CD4-positive, alpha-beta T cell treated with Interleukin-6 at 100 ng/mL for 8 hours (primary cell): Measurements from ENCODE around the gene RNASEH2B.

Experiments used
- DNase-seq: peaks from one replicate; pipeline ENCODE4 v3.0.0-alpha.2; 2020; ENCODE audit warnings: mixed read lengths, low spot score

RNASEH2B gene

DNA sequence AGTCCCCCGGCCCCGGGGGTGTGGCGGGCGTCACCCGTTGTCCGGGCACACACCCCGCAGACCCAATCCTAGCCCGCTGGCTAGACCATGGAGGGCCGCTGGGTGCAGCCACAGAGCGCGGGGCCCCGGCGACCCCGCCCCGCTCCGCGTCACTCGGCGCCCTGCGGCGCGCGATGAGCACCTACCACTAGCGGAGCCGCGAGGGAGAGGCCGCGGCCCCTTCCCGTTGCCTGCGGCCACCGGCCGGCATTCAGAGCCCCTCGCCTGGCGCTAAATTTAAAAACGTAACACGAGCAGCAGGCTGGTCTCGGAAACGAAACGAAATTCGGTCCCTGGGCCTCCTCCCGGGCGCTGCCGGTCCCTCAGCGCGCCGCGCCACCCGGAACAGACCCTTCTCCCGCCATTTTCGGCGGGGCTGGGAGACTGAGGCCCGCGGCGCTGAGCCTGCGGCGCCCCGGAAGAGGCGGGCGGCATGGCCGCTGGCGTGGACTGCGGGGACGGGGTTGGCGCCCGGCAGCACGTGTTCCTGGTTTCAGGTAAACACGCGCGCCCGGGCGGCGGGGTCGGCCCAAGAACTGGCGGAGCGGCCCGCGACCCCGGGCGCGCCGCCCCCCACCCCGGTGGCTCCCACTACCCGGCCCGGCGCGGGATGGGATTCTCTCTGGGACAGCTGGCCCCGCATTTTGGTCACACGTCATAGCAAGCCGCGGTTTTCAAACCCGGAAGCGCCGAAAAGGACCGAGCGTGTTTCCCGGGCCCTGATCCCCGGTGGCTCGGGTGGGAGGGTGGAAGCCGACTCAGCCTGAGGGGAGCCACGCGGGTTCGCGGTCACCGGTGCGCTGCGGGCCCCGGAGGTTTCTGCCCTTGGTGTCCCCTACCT, at the start of gene RNASEH2B:
RNASEH2B (plus strand) TSS at position 187 of the 880 bp plus-strand sequence; CDS start at position 473, 286 bp downstream.
- peak; percentile 60 for DNase-seq

DNA sequence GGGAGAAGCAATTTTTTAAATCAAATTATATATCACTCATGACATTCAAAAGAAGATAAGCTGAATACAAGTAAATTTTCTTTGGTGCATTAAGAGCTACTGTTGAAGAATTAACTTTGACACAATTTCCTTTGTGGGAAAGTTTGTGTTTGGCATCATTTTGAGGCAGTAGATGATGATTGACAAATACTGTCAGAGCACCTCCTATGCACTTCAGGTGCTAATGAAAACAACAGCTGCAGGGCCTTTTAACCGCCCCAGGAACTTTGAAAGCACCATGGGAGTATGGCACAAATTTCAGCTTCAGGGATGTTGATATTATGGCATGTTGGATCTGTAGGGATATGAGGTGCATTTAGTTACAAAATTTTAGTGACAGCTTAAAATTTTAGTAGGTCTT, 45.1 kb upstream of the RNASEH2B start:
- no peak for DNase-seq

DNA sequence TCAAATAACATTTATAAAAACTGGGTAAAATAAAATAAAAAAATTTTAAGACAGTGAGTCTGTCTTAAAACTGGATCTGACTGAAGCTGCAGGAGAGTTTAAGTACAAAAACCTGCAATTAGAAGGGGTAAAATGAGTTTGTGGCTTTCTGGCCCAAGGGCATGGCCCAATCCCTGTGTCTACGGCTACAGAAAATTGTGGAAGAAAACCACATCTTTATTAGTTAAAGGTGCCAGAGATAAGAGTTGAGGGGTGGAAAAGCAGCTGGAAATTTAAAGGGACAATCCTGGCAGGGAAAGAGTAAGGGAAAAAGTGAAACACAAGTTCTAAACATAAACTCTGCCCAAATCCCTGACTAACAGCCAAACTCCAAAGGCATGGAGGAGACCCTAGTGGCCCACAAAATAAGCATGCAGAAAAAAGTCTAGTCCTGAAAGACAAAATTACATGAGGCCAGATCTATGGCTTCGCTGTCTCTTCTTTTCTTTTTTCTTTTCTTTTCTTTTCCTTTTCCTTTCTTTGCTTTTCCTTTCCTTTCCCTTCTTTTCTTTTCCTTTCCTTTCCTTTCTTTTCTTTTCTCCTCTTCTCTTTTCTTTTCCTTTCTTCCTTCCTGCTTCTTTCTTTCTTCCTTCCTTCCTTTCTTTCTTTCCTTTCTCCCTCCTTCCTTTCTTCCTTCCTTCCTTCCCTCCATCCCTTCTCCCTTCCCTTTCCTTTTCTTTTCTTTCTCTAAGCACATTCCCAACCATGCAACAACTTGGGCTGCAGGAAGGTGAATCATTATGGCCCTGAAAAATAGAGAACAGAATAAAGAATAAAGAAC, 42.6 kb upstream of the RNASEH2B start:
- no peak for DNase-seq

DNA sequence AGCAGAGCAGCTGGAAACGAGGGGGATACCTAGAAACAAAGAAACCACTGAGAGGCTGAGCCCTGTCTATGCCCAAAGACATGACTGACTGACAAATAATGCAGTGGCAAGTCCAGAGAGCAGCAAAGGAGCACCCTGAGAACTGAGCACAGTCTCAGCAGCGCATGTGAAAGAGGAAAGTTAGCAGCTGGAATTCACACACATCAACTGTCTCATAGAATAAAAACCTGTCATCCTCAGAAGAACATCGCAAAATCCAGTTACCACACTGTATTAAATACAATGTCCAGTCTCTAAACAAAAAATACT, 42.0 kb upstream of the RNASEH2B start:
- DNase-seq, result no peak

- DNase-seq, result no peak
Observed at GRCh38 chr13:50871405-50871804, 38.2 kb upstream of the RNASEH2B start.

- no peak for DNase-seq
Observed at GRCh38 chr13:50873467-50873866, 36.1 kb upstream of the RNASEH2B start.

DNA sequence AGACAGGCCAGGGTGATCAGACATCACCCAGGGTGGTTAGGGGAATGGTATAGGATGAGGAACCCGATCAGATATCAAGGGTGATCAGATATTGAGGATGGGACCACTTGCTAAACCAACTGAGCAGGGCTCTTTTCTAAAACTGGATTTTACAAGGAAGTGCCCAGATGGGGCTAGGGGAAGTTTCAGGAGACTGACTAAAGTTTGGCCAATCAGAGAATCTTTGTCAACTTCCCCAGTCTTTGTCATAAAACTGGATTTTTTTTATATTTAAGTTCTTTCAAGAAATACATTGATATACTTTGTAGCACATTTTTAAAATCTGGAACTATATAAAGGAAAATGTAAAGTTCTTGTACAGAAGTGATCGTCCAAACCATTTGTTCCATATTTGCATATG, 35.6 kb upstream of the RNASEH2B start:
- no peak for DNase-seq

DNA sequence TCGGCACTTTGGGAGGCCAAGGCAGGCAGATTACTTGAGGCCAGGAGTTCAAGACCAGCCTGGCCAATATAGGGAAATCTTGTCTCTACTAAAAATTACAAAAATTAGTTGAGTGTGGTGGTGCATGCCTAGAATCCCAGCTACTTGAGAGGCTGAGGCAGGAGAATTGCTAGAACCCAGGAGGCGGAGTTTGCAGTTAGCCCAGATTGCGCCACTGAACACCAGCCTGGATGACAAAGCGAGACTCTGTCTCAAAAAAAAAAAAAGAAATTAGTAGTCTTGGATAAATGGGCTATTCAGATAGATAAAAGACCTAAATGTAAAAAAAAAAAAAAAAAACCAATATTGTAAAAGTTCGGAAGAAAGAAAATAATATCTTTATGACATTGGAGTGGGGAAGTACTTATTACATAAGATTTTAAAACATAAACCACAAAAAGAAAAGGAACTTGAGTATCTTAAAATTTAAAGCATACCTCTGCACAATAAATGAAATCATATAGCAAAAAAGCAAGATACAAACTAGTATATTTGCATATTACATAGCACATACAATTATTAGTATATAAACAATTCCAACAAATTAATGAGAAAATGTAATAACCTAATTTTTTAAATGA, 26.7 kb upstream of the RNASEH2B start:
- DNase-seq, result no peak

GRCh38 chr13:50883728-50884127, 25.9 kb upstream of the RNASEH2B start:
- no peak for DNase-seq

GRCh38 chr13:50884265-50884664, 25.3 kb upstream of the RNASEH2B start:
- no peak for DNase-seq

GRCh38 chr13:50887151-50887550, 22.4 kb upstream of the RNASEH2B start:
- no peak for DNase-seq

- no peak for DNase-seq
Observed at GRCh38 chr13:50888362-50888761, 21.2 kb upstream of the RNASEH2B start.

DNA sequence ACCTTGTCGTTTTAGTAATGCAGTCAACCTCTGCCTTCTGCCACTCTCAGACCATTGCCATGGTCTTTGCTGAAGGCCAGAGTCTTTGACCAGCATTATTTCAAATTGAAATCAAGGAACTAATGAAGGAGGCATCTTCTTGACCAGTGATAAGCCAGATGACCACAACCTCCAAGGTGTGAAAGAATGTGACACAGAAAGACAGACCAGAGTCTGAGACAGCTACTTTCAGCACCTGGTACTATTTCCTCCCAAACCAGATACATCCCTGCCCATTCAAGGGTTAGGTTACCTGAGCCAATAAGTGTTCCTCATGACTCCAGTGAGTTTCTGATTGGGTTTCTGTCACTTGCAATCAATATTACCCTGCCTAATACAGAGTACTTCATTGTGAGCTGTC, 20.3 kb upstream of the RNASEH2B start:
- DNase-seq, result no peak

GRCh38 chr13:50891206-50891605, 18.4 kb upstream of the RNASEH2B start:
- no peak for DNase-seq

GRCh38 chr13:50892210-50892944, 17.2 kb upstream of the RNASEH2B start:
- peak; percentile 65 for DNase-seq

DNA sequence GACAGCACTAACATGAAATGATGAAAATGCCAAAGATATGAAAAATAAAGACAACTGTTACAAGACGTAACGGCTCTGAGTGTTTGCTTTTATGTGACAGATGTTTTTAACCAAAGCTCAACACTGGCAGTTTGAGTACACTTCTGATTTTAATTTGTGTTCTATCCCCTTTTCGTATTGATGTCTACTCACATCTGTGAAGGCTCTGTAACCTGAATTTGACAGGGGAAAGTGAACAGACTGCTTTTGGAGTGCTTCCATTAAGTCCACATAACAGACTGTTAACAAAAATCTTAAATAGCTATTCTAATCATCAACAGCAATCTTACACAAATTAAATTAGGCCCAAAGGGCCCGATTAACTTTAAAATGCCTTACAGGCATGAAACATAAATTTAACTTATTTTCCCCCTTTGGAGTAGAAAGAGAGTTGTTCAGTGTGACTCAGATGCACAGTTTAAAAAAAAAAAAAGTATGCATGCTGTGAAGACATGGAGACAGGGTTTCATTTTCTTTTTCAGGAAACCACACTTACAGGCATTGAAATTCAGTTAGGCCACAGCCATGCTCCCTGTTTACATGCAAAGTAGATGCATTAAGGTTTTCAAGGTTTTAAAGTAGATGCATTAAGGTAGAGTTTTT, 16.3 kb upstream of the RNASEH2B start:
- peak; percentile 62 for DNase-seq

- DNase-seq, result no peak
Observed at GRCh38 chr13:50894012-50894411, 15.6 kb upstream of the RNASEH2B start.

DNA sequence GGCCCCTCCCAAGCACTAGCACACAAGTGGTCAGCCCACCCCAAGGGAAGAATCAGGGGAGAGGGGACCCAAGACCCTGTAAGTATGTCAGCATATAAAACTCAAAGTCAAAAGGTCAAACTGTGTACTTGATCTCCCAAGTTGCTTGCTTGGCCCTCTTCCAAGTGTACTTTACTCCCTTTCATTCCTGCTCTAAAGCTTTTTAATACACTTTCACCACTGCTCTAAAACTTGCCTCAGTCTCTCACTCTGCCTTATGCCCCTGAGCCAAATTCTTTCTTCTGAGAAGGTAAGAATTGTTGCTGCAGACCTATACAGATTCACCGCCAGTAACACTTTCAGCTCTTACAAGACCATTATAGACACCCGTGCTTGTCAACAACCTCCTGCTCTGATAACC, 15.1 kb upstream of the RNASEH2B start:
- no peak for DNase-seq

- no peak for DNase-seq
Observed at GRCh38 chr13:50898338-50898737, 11.3 kb upstream of the RNASEH2B start.

GRCh38 chr13:50901701-50902100, 7.9 kb upstream of the RNASEH2B start:
- no peak for DNase-seq

DNA sequence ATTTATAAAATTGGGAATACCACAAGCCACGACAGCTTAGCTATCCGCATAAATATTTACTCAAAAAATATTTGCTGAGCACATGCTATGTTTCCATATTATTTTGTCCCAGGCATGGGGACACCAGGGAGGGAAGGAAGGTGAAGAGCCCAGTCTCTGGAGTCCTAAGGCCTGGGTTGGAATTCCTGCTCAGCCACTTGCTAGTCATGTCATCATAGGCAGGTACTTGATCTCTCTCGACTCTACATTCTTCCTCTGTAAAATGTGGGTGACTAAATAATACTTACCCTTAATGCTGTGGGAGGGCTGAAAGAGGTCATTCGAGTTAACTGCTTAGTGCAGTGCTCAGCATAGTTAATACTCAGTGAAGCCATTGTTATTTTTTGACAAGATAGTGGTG, 4.3 kb upstream of the RNASEH2B start:
- no peak for DNase-seq

GRCh38 chr13:50907781-50908180, 1.8 kb upstream of the RNASEH2B start:
- no peak for DNase-seq
